Brain microvascular endothelial cell (primary cell): ENCODE data around the gene BICDL1.

ENCODE experiments used
- DNase-seq: peaks from one replicate; pipeline ENCODE4 v3.0.0-alpha.2; 2020
- H3K27ac ChIP-seq: fragments of 250-450 bp; sonication (Bioruptor Pico); 2 replicates; pipeline ENCODE4 v1.5.1; 2020; ENCODE audit warnings: mild to moderate bottlenecking, moderate library complexity
- H3K27me3 ChIP-seq: fragments of 250-450 bp; sonication (Bioruptor Pico); replicated peaks from 2 replicates; pipeline ENCODE4 v1.5.1; 2020; ENCODE audit warnings: mild to moderate bottlenecking
- H3K36me3 ChIP-seq: fragments of 250-450 bp; sonication (Bioruptor Pico); replicated peaks from 2 replicates; pipeline ENCODE4 v1.5.1; 2020; ENCODE audit warnings: mild to moderate bottlenecking
- H3K4me3 ChIP-seq: 2 replicates; pipeline ENCODE4 v1.5.1; 2011; ENCODE audit warnings: low read depth, mild to moderate bottlenecking, control low read depth, low read length, moderate library complexity
- CTCF ChIP-seq: IDR thresholded peaks from 2 replicates; pipeline ENCODE4 v1.5.1; 2011; ENCODE audit warnings: low read depth, mild to moderate bottlenecking, moderate library complexity, low read length, control low read depth, inconsistent platforms; ENCODE audit errors: missing control alignments
- in situ Hi-C: cut with HindIII; loops from 2 replicates; pipeline ENCODE4 v1.10.0; 2017; ENCODE audit warnings: low sequenced_read_pairs, low pct_ligation_motif_present

Gene BICDL1

GRCh38 chr12:120067084-120067869 lies 78.2 kb downstream of the BICDL1 start:
- in situ Hi-C loops, result no loop called here

GRCh38 chr12:120067901-120068300 lies 78.9 kb downstream of the BICDL1 start:
- Histone ChIP-seq H3K4me3 (no peak overlapping the region), H3K36me3 (no peaks in the 10 kb centered on the region), H3K27ac (no peak overlapping the region), H3K27me3 (peaks cover 5% of the 10 kb centered on the region)
- TF ChIP-seq CTCF, result no peak
- in situ Hi-C loops, result no loop called here
- no peak for DNase-seq

More at GRCh38 chr12:120067084-120067869, 78.2 kb downstream of the BICDL1 start:
- no peaks in the 10 kb centered on the region for H3K36me3 ChIP-seq
- TF ChIP-seq CTCF, result no peak
- H3K27me3 ChIP-seq, result peaks cover 5% of the 10 kb centered on the region
- H3K27ac ChIP-seq, result no peak overlapping the region
- no peak overlapping the region for H3K4me3 ChIP-seq
- no peak for DNase-seq

GRCh38 chr12:120069278-120069677 lies 80.2 kb downstream of the BICDL1 start:
- Histone ChIP-seq H3K4me3 (no peak overlapping the region), H3K36me3 (no peaks in the 10 kb centered on the region), H3K27ac (no peak overlapping the region), H3K27me3 (peaks cover 1% of the 10 kb centered on the region)
- DNase-seq, result no peak
- TF ChIP-seq CTCF, result no peak
- in situ Hi-C loops, result no loop called here

- in situ Hi-C loops, result no loop called here
- Histone ChIP-seq H3K27me3 (peaks cover 1% of the 10 kb centered on the region), H3K27ac (no peak overlapping the region), H3K36me3 (no peaks in the 10 kb centered on the region), H3K4me3 (no peak overlapping the region)
- TF ChIP-seq CTCF, result no peak
- DNase-seq, result no peak
Measured at GRCh38 chr12:120071493-120072020, 82.5 kb downstream of the BICDL1 start.

- in situ Hi-C loops, result no loop called here
- TF ChIP-seq CTCF, result no peak
Measured at GRCh38 chr12:120072472-120073249, 83.6 kb downstream of the BICDL1 start.

More at GRCh38 chr12:120072472-120073249, 83.6 kb downstream of the BICDL1 start:
- no peak for DNase-seq
- Histone ChIP-seq H3K27ac (no peak overlapping the region), H3K36me3 (no peaks in the 10 kb centered on the region), H3K27me3 (no peaks in the 10 kb centered on the region), H3K4me3 (no peak overlapping the region)
